ENCODE results near the gene SLC2A11. TPM values are rescaled to one million over a fixed set of nuclear protein-coding genes. Genes with fewer than 3 reads are reported as not detected.

SLC2A11 gene
- total RNA-seq, 1 experiment from 2014 or later: 45.6 TPM

- Histone ChIP-seq H3K4me2 (ENCODE audit: low read depth, low read length, poor library complexity, severe bottlenecking) (no peak overlapping the region), H2AFZ (ENCODE audit: low read length) (no peak overlapping the region), H3K27ac (ENCODE audit: low read length) (no peak overlapping the region), H3K27me3 (ENCODE audit: low read length) (no peaks in the 10 kb centered on the region), H3K9me3 (ENCODE audit: low read length) (no peaks in the 10 kb centered on the region), H3K36me3 (ENCODE audit: insufficient read depth, low read length) (peaks cover 53% of the 10 kb centered on the region), H3K4me1 (ENCODE audit: low read length) (peaks cover 84% of the 10 kb centered on the region), H4K20me1 (ENCODE audit: insufficient read depth, low read depth, low read length) (peaks cover 6% of the 10 kb centered on the region; the same call in 1 of the 2 replicates), H3K79me2 (ENCODE audit: low read length) (peaks cover 44% of the 10 kb centered on the region), H3K9me2 (replicated peaks; ENCODE audit: insufficient read depth, low read length) (no peaks in the 10 kb centered on the region), H3K9ac (ENCODE audit: low read length) (0 out of 2 replicates have a peak overlapping the region, but pooled peaks have one; percentile 3), H3K4me3 (ENCODE audit: low read length) (no peak overlapping the region)
- no peak for DNase-seq
Measured at GRCh38 chr22:23822101-23822671, 35.5 kb upstream of the SLC2A11 start.

GRCh38 chr22:23823331-23823791 is 34.3 kb upstream of the SLC2A11 start:
- Histone ChIP-seq H3K79me2 (ENCODE audit: low read length) (peaks cover 44% of the 10 kb centered on the region), H3K9ac (ENCODE audit: low read length) (no peak overlapping the region), H3K27me3 (ENCODE audit: low read length) (no peaks in the 10 kb centered on the region), H3K9me3 (ENCODE audit: low read length) (no peaks in the 10 kb centered on the region), H3K36me3 (ENCODE audit: insufficient read depth, low read length) (peaks cover 55% of the 10 kb centered on the region), H3K4me2 (ENCODE audit: low read depth, low read length, poor library complexity, severe bottlenecking) (no peak overlapping the region), H3K4me3 (ENCODE audit: low read length) (no peak overlapping the region), H3K9me2 (replicated peaks; ENCODE audit: insufficient read depth, low read length) (no peaks in the 10 kb centered on the region), H3K27ac (ENCODE audit: low read length) (no peak overlapping the region), H3K4me1 (ENCODE audit: low read length) (peaks cover 81% of the 10 kb centered on the region), H4K20me1 (ENCODE audit: insufficient read depth, low read depth, low read length) (peaks cover 6% of the 10 kb centered on the region; the same call in 1 of the 2 replicates), H2AFZ (ENCODE audit: low read length) (no peak overlapping the region)
- no peak for DNase-seq

GRCh38 chr22:23824476-23825245 is 33.0 kb upstream of the SLC2A11 start:
- no peak overlapping the region for H3K9ac ChIP-seq (ENCODE audit: low read length)
- H3K4me1 ChIP-seq (ENCODE audit: low read length): peaks cover 81% of the 10 kb centered on the region
- H3K4me2 ChIP-seq (ENCODE audit: low read depth, low read length, poor library complexity, severe bottlenecking): no peak overlapping the region
- no peak overlapping the region for H2AFZ ChIP-seq (ENCODE audit: low read length)
- no peaks in the 10 kb centered on the region for H3K9me2 ChIP-seq (replicated peaks; ENCODE audit: insufficient read depth, low read length)
- H3K27me3 ChIP-seq (ENCODE audit: low read length): no peaks in the 10 kb centered on the region
- H3K79me2 ChIP-seq (ENCODE audit: low read length): peaks cover 50% of the 10 kb centered on the region
- H4K20me1 ChIP-seq (ENCODE audit: insufficient read depth, low read depth, low read length): peaks cover 16% of the 10 kb centered on the region; the same call in 1 of the 2 replicates
- H3K4me3 ChIP-seq (ENCODE audit: low read length): no peak overlapping the region
- peak overlapping the region; percentile 12; the same call in 1 of the 2 replicates for H3K27ac ChIP-seq (ENCODE audit: low read length)
- peaks cover 54% of the 10 kb centered on the region for H3K36me3 ChIP-seq (ENCODE audit: insufficient read depth, low read length)
- no peaks in the 10 kb centered on the region for H3K9me3 ChIP-seq (ENCODE audit: low read length)
- DNase-seq: no peak

- no peaks in the 10 kb centered on the region for H3K27me3 ChIP-seq (ENCODE audit: low read length)
- no peak overlapping the region for H3K4me3 ChIP-seq (ENCODE audit: low read length)
- H3K36me3 ChIP-seq (ENCODE audit: insufficient read depth, low read length): peaks cover 57% of the 10 kb centered on the region
- no peaks in the 10 kb centered on the region for H3K9me3 ChIP-seq (ENCODE audit: low read length)
- no peak overlapping the region for H3K4me2 ChIP-seq (ENCODE audit: low read depth, low read length, poor library complexity, severe bottlenecking)
- DNase-seq: no peak
- no peaks in the 10 kb centered on the region for H3K9me2 ChIP-seq (replicated peaks; ENCODE audit: insufficient read depth, low read length)
- no peak overlapping the region for H3K9ac ChIP-seq (ENCODE audit: low read length)
- H2AFZ ChIP-seq (ENCODE audit: low read length): no peak overlapping the region
- H3K4me1 ChIP-seq (ENCODE audit: low read length): peaks cover 83% of the 10 kb centered on the region
- H4K20me1 ChIP-seq (ENCODE audit: insufficient read depth, low read depth, low read length): peaks cover 21% of the 10 kb centered on the region; the same call in 1 of the 2 replicates
- peaks cover 52% of the 10 kb centered on the region for H3K79me2 ChIP-seq (ENCODE audit: low read length)
- H3K27ac ChIP-seq (ENCODE audit: low read length): peak overlapping the region; percentile 50; the same call in 1 of the 2 replicates
Measured at GRCh38 chr22:23825246-23825905, 32.3 kb upstream of the SLC2A11 start.

- H3K4me3 ChIP-seq (ENCODE audit: low read length): no peak overlapping the region
- no peak overlapping the region for H3K4me2 ChIP-seq (ENCODE audit: low read depth, low read length, poor library complexity, severe bottlenecking)
- H3K27me3 ChIP-seq (ENCODE audit: low read length): no peaks in the 10 kb centered on the region
- H3K36me3 ChIP-seq (ENCODE audit: insufficient read depth, low read length): peaks cover 62% of the 10 kb centered on the region
- peak overlapping the region; percentile 50 for H3K27ac ChIP-seq (ENCODE audit: low read length)
- H2AFZ ChIP-seq (ENCODE audit: low read length): no peak overlapping the region
- peaks cover 78% of the 10 kb centered on the region for H3K4me1 ChIP-seq (ENCODE audit: low read length)
- peaks cover 30% of the 10 kb centered on the region; the same call in 1 of the 2 replicates for H4K20me1 ChIP-seq (ENCODE audit: insufficient read depth, low read depth, low read length)
- H3K9me3 ChIP-seq (ENCODE audit: low read length): no peaks in the 10 kb centered on the region
- DNase-seq: no peak
- no peak overlapping the region for H3K9ac ChIP-seq (ENCODE audit: low read length)
- peaks cover 53% of the 10 kb centered on the region for H3K79me2 ChIP-seq (ENCODE audit: low read length)
- H3K9me2 ChIP-seq (replicated peaks; ENCODE audit: insufficient read depth, low read length): no peaks in the 10 kb centered on the region
Measured at GRCh38 chr22:23826510-23827350, 30.9 kb upstream of the SLC2A11 start.

- H3K4me2 ChIP-seq (ENCODE audit: low read depth, low read length, poor library complexity, severe bottlenecking): no peak overlapping the region
- H3K4me1 ChIP-seq (ENCODE audit: low read length): peaks cover 83% of the 10 kb centered on the region
- no peaks in the 10 kb centered on the region for H3K9me2 ChIP-seq (replicated peaks; ENCODE audit: insufficient read depth, low read length)
- H3K9me3 ChIP-seq (ENCODE audit: low read length): no peaks in the 10 kb centered on the region
- peaks cover 58% of the 10 kb centered on the region for H3K36me3 ChIP-seq (ENCODE audit: insufficient read depth, low read length)
- H3K27ac ChIP-seq (ENCODE audit: low read length): no peak overlapping the region
- H3K9ac ChIP-seq (ENCODE audit: low read length): no peak overlapping the region
- H4K20me1 ChIP-seq (ENCODE audit: insufficient read depth, low read depth, low read length): peaks cover 34% of the 10 kb centered on the region
- H3K79me2 ChIP-seq (ENCODE audit: low read length): peaks cover 53% of the 10 kb centered on the region
- H3K4me3 ChIP-seq (ENCODE audit: low read length): no peak overlapping the region
- no peak for DNase-seq
- no peak overlapping the region for H2AFZ ChIP-seq (ENCODE audit: low read length)
- H3K27me3 ChIP-seq (ENCODE audit: low read length): no peaks in the 10 kb centered on the region
Measured at GRCh38 chr22:23827351-23827995, 30.2 kb upstream of the SLC2A11 start.

GRCh38 chr22:23828800-23829680 is 28.6 kb upstream of the SLC2A11 start:
- Histone ChIP-seq H3K79me2 (ENCODE audit: low read length) (peaks cover 44% of the 10 kb centered on the region), H3K36me3 (ENCODE audit: insufficient read depth, low read length) (peaks cover 45% of the 10 kb centered on the region), H3K4me2 (ENCODE audit: low read depth, low read length, poor library complexity, severe bottlenecking) (no peak overlapping the region), H3K4me3 (ENCODE audit: low read length) (no peak overlapping the region), H3K9ac (ENCODE audit: low read length) (no peak overlapping the region), H3K9me3 (ENCODE audit: low read length) (no peaks in the 10 kb centered on the region), H3K4me1 (ENCODE audit: low read length) (peaks cover 86% of the 10 kb centered on the region), H3K27ac (ENCODE audit: low read length) (peak overlapping the region; percentile 50), H2AFZ (ENCODE audit: low read length) (no peak overlapping the region), H4K20me1 (ENCODE audit: insufficient read depth, low read depth, low read length) (peaks cover 40% of the 10 kb centered on the region), H3K27me3 (ENCODE audit: low read length) (no peaks in the 10 kb centered on the region), H3K9me2 (replicated peaks; ENCODE audit: insufficient read depth, low read length) (no peaks in the 10 kb centered on the region)
- DNase-seq: no peak

Data from Karpas-422 (cell line).